ENCODE data around the gene ATP8B3. TPM values are rescaled to one million over a fixed set of nuclear protein-coding genes. Genes with fewer than 3 reads are reported as not detected.

The ATP8B3 gene
- total and polyA plus RNA-seq, 9 of the 15 experiments (the other 6 are each of a cell fraction or from before 2014, with no cell fraction given): 1.2 to 12.3 (median 3.8) TPM

- no peak for TF ChIP-seq ZNF318 (IDR thresholded peaks at IDR 0.05; ENCODE audit: borderline replicate concordance in 1 of 2, low read depth in 1 of 2)
- no peak for TF ChIP-seq ZNF398 (CRISPR knock-in tag; IDR thresholded peaks at IDR 0.05)
- TF ChIP-seq ELK1 (CRISPR knock-in tag; IDR thresholded peaks at IDR 0.05): no peak
- TF ChIP-seq ZNF449 (CRISPR knock-in tag; IDR thresholded peaks at IDR 0.05): no peak
- TF ChIP-seq NR0B1 (IDR thresholded peaks at IDR 0.05; ENCODE audit: partially characterized antibody): no peak
- no peak for TF ChIP-seq PCBP2 (IDR thresholded peaks at IDR 0.05; ENCODE audit: low read depth, low read length, poor library complexity, severe bottlenecking)
- no peak for TF ChIP-seq GATA2 (CRISPR knock-in tag; IDR thresholded peaks at IDR 0.05)
- TF ChIP-seq SNRNP70 (optimal IDR thresholded peaks at IDR 0.05; ENCODE audit: low read depth, low read length): no peak
- no peak for TF ChIP-seq PRPF4 (IDR thresholded peaks at IDR 0.05; ENCODE audit: insufficient read depth, low read depth, low read length, poor library complexity, severe bottlenecking)
- no peak for TF ChIP-seq FOXO4 (CRISPR knock-in tag; IDR thresholded peaks at IDR 0.05)
Measured at GRCh38 chr19:1811942-1812425, at the start of gene ATP8B3 (continued).
